ENCODE results near the gene TBC1D14.
A peak's percentile ranks its signal among the peaks of the same experiment; 100 is the strongest.
"Not testable (repeated sequence)": the region's sequence is repeated elsewhere in the genome, so short reads cannot be mapped to it uniquely, and the experiment has no call there.

Gene TBC1D14

GRCh38 chr4:6891436-6892170 lies 18.0 kb upstream of the TBC1D14 start:
- DNase-seq: peak; percentile 64

- peak; percentile 91 for DNase-seq
These were observed 17.3 kb upstream of the TBC1D14 start for GRCh38 chr4:6892190-6892908.

- DNase-seq: no peak
These were observed 16.8 kb upstream of the TBC1D14 start for GRCh38 chr4:6892909-6893202.

- DNase-seq: peak; percentile 63
These were observed 16.1 kb upstream of the TBC1D14 start for GRCh38 chr4:6893449-6894085.

- DNase-seq: no peak
These were observed 15.5 kb upstream of the TBC1D14 start for GRCh38 chr4:6894086-6894478.

GRCh38 chr4:6894528-6895498 lies 14.8 kb upstream of the TBC1D14 start:
- no peak for DNase-seq

GRCh38 chr4:6896035-6896434 lies 13.6 kb upstream of the TBC1D14 start:
- no peak for DNase-seq

- DNase-seq: no peak
These were observed 10.9 kb upstream of the TBC1D14 start for GRCh38 chr4:6898763-6899162.

- no peak for DNase-seq
These were observed 9.3 kb upstream of the TBC1D14 start for GRCh38 chr4:6900181-6900812.

GRCh38 chr4:6900956-6901355 lies 8.7 kb upstream of the TBC1D14 start:
- DNase-seq: no peak

GRCh38 chr4:6901669-6902317 lies 7.8 kb upstream of the TBC1D14 start:
- DNase-seq: no peak

GRCh38 chr4:6902318-6903042 lies 7.1 kb upstream of the TBC1D14 start:
- DNase-seq: no peak

GRCh38 chr4:6905516-6906445 lies 3.8 kb upstream of the TBC1D14 start:
- DNase-seq: no peak

GRCh38 chr4:6906486-6906885 lies 3.1 kb upstream of the TBC1D14 start:
- not testable (repeated sequence) for DNase-seq

- DNase-seq: no peak
These were observed 1.9 kb upstream of the TBC1D14 start for GRCh38 chr4:6907658-6908191.

GRCh38 chr4:6908432-6909112 lies 1.1 kb upstream of the TBC1D14 start:
- DNase-seq: no peak

- DNase-seq: no peak
These were observed 329 bp downstream of the TBC1D14 start for GRCh38 chr4:6909970-6910339.

GRCh38 chr4:6910340-6910959 lies 824 bp downstream of the TBC1D14 start:
- no peak for DNase-seq

Measured in GF-D8 (cell line).